Natural killer cell (primary cell): Measurements from ENCODE around the gene CNPY3. TPM values are rescaled to one million over a fixed set of nuclear protein-coding genes. Genes with fewer than 3 reads are reported as not detected.

Source experiments
- ATAC-seq, 3 donors: fragments of 150-1000 bp in 2 of 3; fragments of 200-7000 bp in 1 of 3; cut with Tn5 transposase; 1 replicate in 1 of 3; 2 replicates in 2 of 3; pipeline ENCODE4 v1.10.0; 2021; ENCODE audit warnings: mild to moderate bottlenecking in 2 of 3, moderate library complexity in 2 of 3
- DNase-seq, 2 donors: peaks; one replicate each; pipeline versions ENCODE4 v3.0.0 to v3.0.0-alpha.2; 2013 to 2021; ENCODE audit warnings: mixed read lengths in 1 of 2
- H3K27ac ChIP-seq: one replicate; pipeline ENCODE4 v1.5.1; 2013; ENCODE audit warnings: mild to moderate bottlenecking, low read length
- H3K27me3 ChIP-seq: one replicate; pipeline ENCODE4 v1.6.1; 2013; ENCODE audit warnings: low read length; ENCODE audit not compliant: control insufficient read depth, insufficient read depth
- H3K36me3 ChIP-seq: one replicate; pipeline ENCODE4 v1.6.1; 2013; ENCODE audit warnings: low read length; ENCODE audit not compliant: control insufficient read depth, insufficient read depth
- H3K4me1 ChIP-seq: one replicate; pipeline ENCODE4 v1.6.1; 2013; ENCODE audit warnings: low read length; ENCODE audit not compliant: control insufficient read depth, insufficient read depth
- H3K4me3 ChIP-seq: one replicate; pipeline ENCODE4 v1.5.1; 2013; ENCODE audit warnings: low read length
- H3K9me3 ChIP-seq: one replicate; pipeline ENCODE4 v1.6.1; 2013; ENCODE audit warnings: low read length; ENCODE audit not compliant: control insufficient read depth, insufficient read depth
- H3K27ac Mint-ChIP-seq, 2 donors: one replicate each; pipeline ENCODE4 v1.8.0; 2022; ENCODE audit warnings: mild to moderate bottlenecking in 2 of 2, mixed read lengths in 2 of 2, moderate library complexity in 1 of 2
- H3K27me3 Mint-ChIP-seq, 2 donors: one replicate each; pipeline ENCODE4 v1.8.0; 2022; ENCODE audit warnings: low read depth in 2 of 2, mixed read lengths in 2 of 2
- H3K36me3 Mint-ChIP-seq: one replicate; pipeline ENCODE4 v1.8.0; 2022; ENCODE audit warnings: mixed read lengths
- H3K4me1 Mint-ChIP-seq, 2 donors: one replicate each; pipeline ENCODE4 v1.8.0; 2022; ENCODE audit warnings: mixed read lengths in 2 of 2
- H3K4me3 Mint-ChIP-seq: one replicate; pipeline ENCODE4 v1.8.0; 2022; ENCODE audit warnings: mild to moderate bottlenecking, moderate library complexity, mixed read lengths
- H3K9me3 Mint-ChIP-seq, 2 donors: one replicate each; pipeline ENCODE4 v1.8.0; 2022; ENCODE audit warnings: mixed read lengths in 2 of 2
- WGBS: methylation state at CpG from one replicate; pipeline ENCODE4 v1.1.7; 2013; ENCODE audit warnings: missing lambda C conversion rate; ENCODE audit not compliant: insufficient coverage; 5-methylcytosine and 5-hydroxymethylcytosine counted together
- intact Hi-C: fragments of 100-400 bp; cut with micrococcal nuclease; formaldehyde crosslinking; loops from one replicate; pipeline ENCODE4 v1.14.2; 2022
- total RNA-seq, 4 donors: library from RNA; stranded (reverse); fragments of 120-200 nt in 1 of 4; gene quantifications; one replicate each; pipeline versions ENCODE4 v1.2.3 to v1.2.4, GENCODE V29; 2013 to 2022
- TF ChIP-seq, protein P1 (sequence below): fragments of 200-600 bp; IDR thresholded peaks from one replicate; pipeline ENCODE4 v1.8.0; 2022; ENCODE audit warnings: antibody characterized with exemption

Gene CNPY3
- total RNA-seq, 3 donors from 2014 or later (not counting 1 experiment from before 2014, with no cell fraction given), result 52.4 to 71.2 (median 59.8) TPM

DNA sequence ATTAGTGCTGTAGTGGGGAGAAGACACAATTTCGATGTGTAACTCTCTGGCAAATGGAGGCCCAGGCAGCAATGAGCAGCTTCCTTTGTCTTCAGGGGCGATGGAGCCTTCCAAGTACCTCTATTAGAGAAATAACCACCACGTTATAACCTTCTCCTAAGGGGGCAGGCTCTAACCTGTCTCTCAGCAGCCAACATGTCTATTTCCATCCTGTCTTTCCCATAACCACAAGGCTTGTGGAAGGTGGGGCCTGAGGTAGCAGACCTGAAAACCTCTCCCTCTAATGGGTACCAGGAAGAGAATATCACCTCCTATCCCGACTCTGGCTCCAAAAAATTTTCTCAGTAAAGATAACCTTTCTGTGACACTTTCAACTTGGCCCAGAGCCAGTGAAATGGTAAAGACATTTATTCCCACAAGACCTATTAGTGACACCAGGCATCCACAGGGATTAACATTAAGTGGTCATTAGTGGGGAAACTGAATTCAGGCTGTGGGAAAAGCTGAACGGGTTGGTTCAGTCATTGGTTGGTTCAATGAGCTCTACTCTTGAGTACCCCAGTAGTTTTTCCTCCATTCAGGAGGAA, 45.7 kb downstream of the CNPY3 start:
- no peak overlapping the region for H3K27ac ChIP-seq
- 92% methylated on average over 5 of the region's 5 CpGs for WGBS

DNA sequence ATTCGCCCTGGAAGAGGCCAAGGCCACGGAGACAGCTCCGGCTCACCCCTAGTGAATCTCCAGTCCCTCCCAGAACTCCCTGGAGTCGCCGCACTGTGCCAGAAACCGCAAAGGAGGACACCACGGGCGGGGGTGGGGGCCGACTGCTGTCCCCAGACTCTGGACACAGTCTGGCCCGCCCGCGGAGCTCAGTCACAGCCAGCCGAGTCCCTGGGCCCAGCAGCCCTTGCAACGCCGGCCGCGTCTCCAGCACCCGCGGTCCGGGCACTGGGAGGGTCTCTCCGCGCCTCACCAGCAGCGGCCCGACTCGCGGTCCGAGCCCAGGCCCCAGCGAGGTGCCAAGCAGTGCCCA, 49.2 kb downstream of the CNPY3 start:
- H3K9me3 ChIP-seq, result no peaks in the 10 kb centered on the region
- intact Hi-C loops, result loop anchor here (2.0 kb wide), 1 partner anchor 80 kb away; the partner anchor contains the start of genes KLC4 and MRPL2
- no peaks in the 10 kb centered on the region for H3K27me3 ChIP-seq
- no peaks in the 10 kb centered on the region for H3K36me3 ChIP-seq
- peaks cover 27% of the 10 kb centered on the region for H3K4me1 ChIP-seq
- no peaks in the 10 kb centered on the region for H3K27me3 Mint-ChIP-seq
- peak overlapping the region; percentile 95 to 98 for H3K27ac Mint-ChIP-seq
- DNase-seq (no peak), ATAC-seq (peak in 1 of 3 donors; percentile 2)
- H3K9me3 Mint-ChIP-seq, result no peaks in the 10 kb centered on the region
- peak overlapping the region; percentile 69 for H3K4me3 ChIP-seq
- WGBS, result under 1% methylated on average over 28 of the region's 28 CpGs
- H3K27ac ChIP-seq, result peak overlapping the region; percentile 81
- H3K4me3 Mint-ChIP-seq, result peak overlapping the region; percentile 83
- H3K36me3 Mint-ChIP-seq, result no peaks in the 10 kb centered on the region
- H3K4me1 Mint-ChIP-seq, result peaks cover 24 to 26% of the 10 kb centered on the region in 2 donors
- TF ChIP-seq, protein P1, sequence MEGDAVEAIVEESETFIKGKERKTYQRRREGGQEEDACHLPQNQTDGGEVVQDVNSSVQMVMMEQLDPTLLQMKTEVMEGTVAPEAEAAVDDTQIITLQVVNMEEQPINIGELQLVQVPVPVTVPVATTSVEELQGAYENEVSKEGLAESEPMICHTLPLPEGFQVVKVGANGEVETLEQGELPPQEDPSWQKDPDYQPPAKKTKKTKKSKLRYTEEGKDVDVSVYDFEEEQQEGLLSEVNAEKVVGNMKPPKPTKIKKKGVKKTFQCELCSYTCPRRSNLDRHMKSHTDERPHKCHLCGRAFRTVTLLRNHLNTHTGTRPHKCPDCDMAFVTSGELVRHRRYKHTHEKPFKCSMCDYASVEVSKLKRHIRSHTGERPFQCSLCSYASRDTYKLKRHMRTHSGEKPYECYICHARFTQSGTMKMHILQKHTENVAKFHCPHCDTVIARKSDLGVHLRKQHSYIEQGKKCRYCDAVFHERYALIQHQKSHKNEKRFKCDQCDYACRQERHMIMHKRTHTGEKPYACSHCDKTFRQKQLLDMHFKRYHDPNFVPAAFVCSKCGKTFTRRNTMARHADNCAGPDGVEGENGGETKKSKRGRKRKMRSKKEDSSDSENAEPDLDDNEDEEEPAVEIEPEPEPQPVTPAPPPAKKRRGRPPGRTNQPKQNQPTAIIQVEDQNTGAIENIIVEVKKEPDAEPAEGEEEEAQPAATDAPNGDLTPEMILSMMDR, result no peak

More for the DNA sequence above, 45.7 kb downstream of the CNPY3 start:
- no peaks in the 10 kb centered on the region for H3K9me3 Mint-ChIP-seq
- H3K27ac Mint-ChIP-seq, result peak overlapping the region; percentile 31 to 40
- TF ChIP-seq, protein P1, result no peak
- DNase-seq (no peak), ATAC-seq (no peak)
- peaks cover 23% of the 10 kb centered on the region for H3K4me1 ChIP-seq
- no peaks in the 10 kb centered on the region for H3K27me3 Mint-ChIP-seq
- H3K36me3 Mint-ChIP-seq, result no peaks in the 10 kb centered on the region
- H3K4me1 Mint-ChIP-seq, result peaks cover 23 to 28% of the 10 kb centered on the region in 2 donors
- no peaks in the 10 kb centered on the region for H3K9me3 ChIP-seq
- intact Hi-C loops, result no loop called here
- no peaks in the 10 kb centered on the region for H3K27me3 ChIP-seq
- no peak overlapping the region for H3K4me3 ChIP-seq
- no peak overlapping the region for H3K4me3 Mint-ChIP-seq
- H3K36me3 ChIP-seq, result peaks cover 2% of the 10 kb centered on the region

DNA sequence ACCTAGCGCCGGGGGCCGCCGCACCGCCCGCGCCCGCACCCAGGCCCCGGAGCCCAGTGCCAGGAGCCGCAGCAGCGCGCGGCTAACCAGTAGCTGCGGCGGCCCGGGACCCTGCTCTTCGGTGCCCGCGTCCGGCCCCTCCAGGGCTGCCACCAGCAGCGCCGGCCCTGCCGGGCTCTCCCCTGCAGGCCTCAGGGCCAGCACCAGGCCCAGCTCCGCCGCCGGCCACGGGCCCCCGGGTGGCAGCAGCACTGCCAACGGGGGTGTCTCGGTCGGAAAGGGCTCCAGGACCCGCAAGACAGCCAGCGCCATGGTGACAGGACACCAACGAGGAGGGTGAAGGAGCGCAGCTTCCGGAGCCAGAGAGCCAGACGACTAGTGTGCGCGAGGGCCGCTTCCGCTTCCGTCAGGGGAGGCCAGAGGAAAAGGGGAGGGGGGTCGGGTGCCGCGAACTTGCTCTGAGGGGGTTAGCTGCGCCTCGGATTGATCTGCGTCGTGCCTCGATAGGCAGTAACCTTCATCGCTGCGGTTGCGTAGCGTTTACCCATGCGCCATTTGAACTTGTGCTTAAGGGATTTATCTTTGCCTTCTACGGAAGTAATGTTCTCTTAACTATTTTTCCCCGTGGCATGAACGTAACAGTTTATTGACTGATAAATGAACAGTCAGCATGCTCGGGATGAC, 49.7 kb downstream of the CNPY3 start, which contains the start of gene PEX6:
TSS of gene PEX6 (minus strand) at position 343 of the 684 bp plus-strand sequence. CDS start at position 312, 31 bp downstream.
- Mint-ChIP-seq H3K4me1 (peaks cover 29 to 31% of the 10 kb centered on the region in 2 donors), H3K36me3 (no peaks in the 10 kb centered on the region), H3K4me3 (peak within 1 kb of the TSS; percentile 94), H3K9me3 (no peaks in the 10 kb centered on the region), H3K27me3 (no peaks in the 10 kb centered on the region), H3K27ac (peak within 1 kb of the TSS; percentile 95 to 98)
- no peaks in the 10 kb centered on the region for H3K27me3 ChIP-seq
- WGBS, result under 1% methylated on average over 59 of the region's 59 CpGs
- H3K9me3 ChIP-seq, result no peaks in the 10 kb centered on the region
- H3K36me3 ChIP-seq, result no peaks in the 10 kb centered on the region
- peak within 1 kb of the TSS; percentile 69 for H3K4me3 ChIP-seq
- H3K27ac ChIP-seq, result peak within 1 kb of the TSS; percentile 81
- H3K4me1 ChIP-seq, result peaks cover 32% of the 10 kb centered on the region
- intact Hi-C loops, result loop anchor here (1.0 to 2.0 kb wide), 2 partner anchors 50 to 80 kb away; partner anchors contain the start of genes CNPY3, KLC4 and MRPL2
- ATAC-seq (peak; percentile 89 to 97 (median 94)), DNase-seq (peak; percentile 78 to 98)
- TF ChIP-seq, protein P1, result no peak
